Anterior cingulate cortex (tissue), 58 donors: Measurements from ENCODE around the gene STRN.
"Not testable (repeated sequence)": the region's sequence is repeated elsewhere in the genome, so short reads cannot be mapped to it uniquely, and the experiment has no call there.

Experiments used
- DNase-seq, 58 donors: peaks; one replicate each; lab custom pipeline; 2025; lab: John Stamatoyannopoulos, UW

The STRN gene, protein sequence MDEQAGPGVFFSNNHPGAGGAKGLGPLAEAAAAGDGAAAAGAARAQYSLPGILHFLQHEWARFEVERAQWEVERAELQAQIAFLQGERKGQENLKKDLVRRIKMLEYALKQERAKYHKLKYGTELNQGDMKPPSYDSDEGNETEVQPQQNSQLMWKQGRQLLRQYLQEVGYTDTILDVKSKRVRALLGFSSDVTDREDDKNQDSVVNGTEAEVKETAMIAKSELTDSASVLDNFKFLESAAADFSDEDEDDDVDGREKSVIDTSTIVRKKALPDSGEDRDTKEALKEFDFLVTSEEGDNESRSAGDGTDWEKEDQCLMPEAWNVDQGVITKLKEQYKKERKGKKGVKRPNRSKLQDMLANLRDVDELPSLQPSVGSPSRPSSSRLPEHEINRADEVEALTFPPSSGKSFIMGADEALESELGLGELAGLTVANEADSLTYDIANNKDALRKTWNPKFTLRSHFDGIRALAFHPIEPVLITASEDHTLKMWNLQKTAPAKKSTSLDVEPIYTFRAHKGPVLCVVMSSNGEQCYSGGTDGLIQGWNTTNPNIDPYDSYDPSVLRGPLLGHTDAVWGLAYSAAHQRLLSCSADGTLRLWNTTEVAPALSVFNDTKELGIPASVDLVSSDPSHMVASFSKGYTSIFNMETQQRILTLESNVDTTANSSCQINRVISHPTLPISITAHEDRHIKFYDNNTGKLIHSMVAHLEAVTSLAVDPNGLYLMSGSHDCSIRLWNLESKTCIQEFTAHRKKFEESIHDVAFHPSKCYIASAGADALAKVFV

GRCh38 chr2:36966370-36967235, at the start of gene STRN:
TSS of gene STRN (minus strand) at chr2:36966536. CDS start at chr2:36966463, 73 bp downstream.
- peak; percentile 52 to 98 (median 94) for DNase-seq

DNA sequence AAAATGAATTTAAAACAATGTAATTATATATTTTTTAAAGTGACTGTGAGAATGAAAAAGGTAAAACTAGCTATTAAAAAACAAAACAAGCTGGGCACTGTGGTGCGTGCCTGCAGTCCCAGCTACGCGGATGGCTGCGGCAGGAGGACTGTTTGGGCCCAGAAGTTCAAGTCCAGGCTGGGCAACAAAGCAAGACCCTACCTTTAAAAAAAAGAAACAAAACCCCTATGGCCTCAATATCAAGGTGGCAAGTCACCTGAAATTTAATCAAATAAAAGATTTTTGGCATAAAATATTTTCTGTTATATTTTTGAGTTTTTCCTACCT, 46.9 kb upstream of the STRN start:
- no peak for DNase-seq

DNA sequence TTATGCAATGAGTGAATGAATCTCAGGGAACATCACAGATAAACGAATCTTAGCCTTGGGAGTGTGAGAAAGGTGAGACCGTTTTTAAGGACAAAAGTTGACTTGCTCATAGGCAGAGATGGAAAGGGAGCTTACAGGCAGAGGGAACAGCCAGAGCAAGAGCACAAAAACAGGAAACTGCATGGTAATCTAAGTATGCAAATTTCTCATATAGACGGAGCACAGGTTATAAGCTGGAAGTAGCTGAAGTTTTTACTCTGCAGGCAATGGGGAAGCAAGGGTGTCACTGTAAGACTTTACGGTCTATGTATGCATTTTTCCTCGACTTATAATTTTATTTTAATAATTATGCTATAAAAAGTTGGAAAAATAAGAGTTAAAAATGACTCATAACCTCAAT, 44.8 kb upstream of the STRN start:
- no peak for DNase-seq

DNA sequence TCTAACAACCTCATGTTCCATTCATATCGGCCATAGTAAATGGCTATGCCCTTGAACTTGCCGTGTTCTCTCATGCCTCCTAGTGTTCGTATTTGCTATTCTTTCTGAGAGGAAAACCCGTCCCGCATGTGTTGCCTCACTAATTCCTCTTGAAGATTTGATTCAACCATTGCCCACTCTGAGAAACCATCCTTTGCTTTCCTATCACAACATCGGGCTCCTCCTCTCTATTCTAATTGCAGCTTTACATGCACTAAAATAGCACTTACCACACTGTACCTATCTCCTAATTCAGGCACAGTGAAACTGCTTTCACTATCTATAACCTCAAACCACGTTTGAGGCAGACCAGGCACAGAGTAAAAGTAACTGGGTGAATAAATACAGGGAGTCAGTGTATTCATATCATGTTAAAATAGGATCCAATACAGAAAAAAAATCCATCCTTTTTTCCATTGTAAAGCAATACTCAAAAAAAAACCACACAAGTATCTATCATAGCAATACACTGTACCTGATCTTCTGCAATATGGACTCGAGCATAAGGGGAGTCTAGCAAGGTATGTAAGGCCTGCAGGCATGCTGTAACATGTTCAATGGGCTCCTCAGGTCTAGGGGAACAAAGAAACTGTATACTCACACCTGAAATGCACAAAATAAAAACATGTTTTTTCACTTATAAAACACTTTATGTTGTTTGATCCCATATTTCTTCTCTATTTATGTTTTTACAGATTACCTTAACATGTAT, 39.0 kb upstream of the STRN start:
- no peak for DNase-seq

GRCh38 chr2:37000988-37001556, 34.7 kb upstream of the STRN start:
- no peak for DNase-seq

GRCh38 chr2:37000318-37000717, 34.0 kb upstream of the STRN start:
- DNase-seq = no peak

GRCh38 chr2:36999416-36999815, 33.1 kb upstream of the STRN start:
- DNase-seq = not testable (repeated sequence)

DNA sequence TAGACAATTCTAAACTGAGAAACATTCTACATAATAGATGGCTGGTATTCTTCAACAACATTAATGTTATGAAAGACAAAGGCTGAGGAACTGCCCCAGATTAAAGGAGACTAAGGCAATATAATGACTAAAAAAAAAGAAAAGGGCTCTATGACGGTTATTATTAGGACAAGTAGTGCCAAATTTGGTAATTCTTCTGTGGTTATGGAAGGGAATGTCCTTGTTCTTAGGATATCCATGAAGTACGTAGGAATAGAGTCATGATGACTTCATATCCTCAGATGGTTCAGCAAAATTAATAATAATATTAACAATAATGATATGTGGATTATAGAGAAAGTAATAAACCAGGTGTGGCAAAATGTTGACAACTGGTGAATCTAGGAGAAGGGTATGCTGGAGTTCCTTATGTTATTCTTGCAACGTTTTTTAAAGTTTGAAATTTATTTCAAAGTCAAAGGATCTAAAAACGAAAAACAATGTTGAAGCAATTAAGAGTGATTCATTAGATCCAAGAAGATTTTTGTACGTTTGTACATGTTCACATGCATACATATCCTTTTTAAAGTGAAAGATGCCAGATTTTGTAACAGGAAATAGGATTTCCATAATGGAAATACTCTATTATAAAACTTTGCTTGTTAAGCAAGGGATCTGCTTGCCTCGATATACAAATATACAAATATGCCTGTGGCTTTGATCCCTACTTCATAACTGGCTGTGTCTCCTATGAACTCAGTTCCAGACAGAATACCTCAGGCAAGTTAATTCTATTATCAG, 27.7 kb upstream of the STRN start:
- no peak for DNase-seq

DNA sequence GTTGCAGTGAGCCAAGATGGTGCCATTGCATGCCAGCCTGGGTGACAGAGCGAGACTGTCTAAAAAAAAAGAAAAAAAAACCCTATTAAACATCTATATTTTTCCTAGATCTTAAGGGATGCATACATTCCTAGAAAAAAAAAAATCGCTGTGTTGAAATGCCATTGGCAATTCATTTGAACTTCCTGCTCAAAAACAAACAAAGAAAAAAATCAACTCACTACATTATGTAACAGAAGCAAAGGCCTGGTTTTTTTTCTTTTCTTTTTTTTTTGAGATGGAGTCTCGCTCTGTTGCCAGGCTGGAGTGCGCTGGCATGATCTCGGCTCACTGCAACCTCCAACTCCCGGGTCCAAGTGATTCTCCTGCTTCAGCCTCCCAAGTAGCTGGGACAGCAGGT, 21.7 kb upstream of the STRN start:
- DNase-seq = no peak

GRCh38 chr2:36982467-36982866, 16.1 kb upstream of the STRN start:
- DNase-seq = no peak

DNA sequence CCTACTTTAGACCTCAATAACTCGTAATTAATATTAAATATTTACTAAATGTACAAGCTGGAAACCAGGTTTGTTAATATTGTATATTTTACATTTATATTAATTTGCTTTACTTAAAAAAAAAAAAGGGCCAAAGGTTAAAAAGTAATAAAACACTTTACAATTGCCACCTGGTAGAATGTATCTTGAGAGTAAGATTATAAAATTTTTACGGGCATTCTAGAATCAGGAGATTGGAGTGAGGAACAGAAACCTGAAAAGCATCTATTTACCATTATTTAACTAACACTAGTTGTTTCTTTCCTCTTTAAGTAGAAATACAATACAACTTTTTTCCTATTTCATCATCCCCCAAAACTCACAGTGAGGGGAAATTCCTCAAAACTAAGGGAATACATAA, 15.6 kb upstream of the STRN start:
- no peak for DNase-seq

DNA sequence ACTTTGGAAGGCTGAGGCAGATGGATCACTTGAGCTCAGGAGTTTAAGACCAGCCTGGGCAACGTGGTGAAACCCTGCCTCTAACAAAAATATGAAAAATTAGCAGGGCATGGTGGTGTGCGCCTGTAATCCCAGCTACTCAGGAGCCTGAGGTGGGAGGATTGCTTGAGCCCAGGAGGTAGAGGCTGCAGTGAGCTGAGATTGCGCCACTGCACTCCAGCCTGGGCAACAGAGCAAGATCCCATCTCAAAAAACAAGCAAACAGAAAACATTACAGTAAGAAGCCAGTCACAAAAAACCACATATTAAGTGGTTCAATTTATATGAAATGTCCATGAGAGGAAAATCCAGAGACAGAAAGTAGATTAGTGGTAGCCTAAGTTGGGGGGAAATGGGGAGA, 12.7 kb upstream of the STRN start:
- DNase-seq = not testable (repeated sequence)

GRCh38 chr2:36976065-36976464, 9.7 kb upstream of the STRN start:
- DNase-seq = no peak

DNA sequence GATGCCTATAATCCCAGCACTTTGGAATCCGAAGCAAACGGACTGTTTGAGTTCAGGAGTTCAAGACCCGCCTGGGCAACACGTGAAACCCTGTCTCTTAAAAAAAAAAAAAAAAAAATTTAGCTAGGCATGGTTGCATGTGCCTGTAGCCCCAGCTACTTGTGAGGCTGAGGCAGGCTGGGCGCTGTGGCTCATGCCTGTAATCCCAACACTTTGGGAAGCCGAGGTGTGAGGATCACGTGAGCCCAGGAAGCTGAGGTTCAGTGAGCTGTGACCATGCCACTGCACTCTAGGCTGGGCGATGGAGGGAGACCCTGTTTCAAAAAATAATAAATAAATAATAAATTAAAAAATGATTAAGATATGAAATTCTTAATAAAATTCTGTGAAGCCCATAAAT, 9.0 kb upstream of the STRN start:
- DNase-seq = no peak

DNA sequence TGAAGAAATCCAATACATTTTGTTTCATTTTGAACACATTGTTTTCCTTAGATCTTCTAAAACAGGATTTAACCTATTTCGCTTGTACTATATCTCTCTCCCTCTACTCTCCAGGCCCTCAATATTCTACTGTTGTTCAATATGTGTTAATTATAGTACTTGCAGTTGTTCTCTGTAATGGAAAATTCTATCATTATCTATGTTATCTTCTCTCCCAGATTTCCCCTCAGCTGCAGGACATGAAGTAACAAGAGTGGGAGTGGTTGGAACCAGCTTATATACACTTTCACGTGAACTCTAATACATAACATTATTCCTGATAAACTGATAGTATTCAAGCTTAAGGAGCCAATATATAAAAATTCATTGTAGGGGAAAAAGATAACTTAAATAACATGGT, 7.0 kb upstream of the STRN start:
- DNase-seq = no peak

DNA sequence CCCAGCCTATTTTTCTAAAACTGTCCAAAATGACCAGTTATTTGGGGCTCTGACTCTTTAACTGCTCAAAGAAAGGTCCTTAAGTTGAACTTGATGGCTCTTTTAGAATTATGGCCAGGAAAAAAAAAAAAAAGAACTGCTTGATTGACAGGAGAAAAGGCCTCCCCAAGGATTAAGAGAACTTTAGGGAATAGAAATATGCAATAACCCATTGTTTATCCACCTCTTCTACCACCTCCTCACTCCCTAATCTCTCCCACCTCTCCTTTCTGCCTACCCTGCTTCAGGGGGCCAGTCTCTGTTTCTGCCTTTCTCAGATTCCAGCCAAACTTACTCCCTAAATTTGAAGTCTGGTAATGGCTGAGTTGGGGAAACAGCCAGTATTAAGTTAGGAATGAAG, 5.7 kb upstream of the STRN start:
- DNase-seq = no peak

GRCh38 chr2:36967236-36967876, 1.0 kb upstream of the STRN start:
- no peak for DNase-seq

DNA sequence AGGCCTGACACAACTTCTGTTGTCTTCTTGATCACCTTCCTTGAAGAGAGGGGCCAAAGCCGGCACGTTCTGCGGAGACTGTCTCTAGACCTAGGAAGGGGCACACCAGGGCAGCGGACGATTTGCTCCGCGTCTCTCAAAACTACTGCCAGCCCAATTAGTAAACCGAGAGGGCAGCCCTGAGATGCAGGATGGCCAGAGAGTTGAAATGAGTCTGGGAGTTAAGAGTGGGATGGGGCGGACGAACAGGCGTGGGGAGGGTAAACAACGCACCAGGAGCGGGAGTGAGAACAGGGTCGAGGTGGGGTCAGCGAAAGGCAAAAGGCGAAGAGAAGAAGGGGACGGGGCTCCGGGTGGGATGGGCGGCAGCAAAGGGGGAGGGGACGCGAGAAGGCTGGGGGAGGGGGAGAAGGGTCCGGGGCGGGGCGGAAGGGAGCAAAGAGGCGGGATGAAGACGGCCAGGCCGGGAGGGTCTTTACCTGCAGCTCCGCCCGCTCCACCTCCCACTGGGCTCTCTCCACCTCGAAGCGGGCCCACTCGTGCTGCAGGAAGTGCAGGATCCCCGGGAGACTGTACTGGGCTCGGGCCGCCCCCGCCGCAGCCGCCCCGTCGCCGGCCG, 476 bp downstream of the STRN start:
- DNase-seq = peak in 23 of 58 donors; percentile 14 to 70 (median 48)
